HG03558 (cell line): ENCODE results near the gene B3GNT2.
"Not testable (repeated sequence)": the region's sequence is repeated elsewhere in the genome, so short reads cannot be mapped to it uniquely, and the experiment has no call there.

Experiments used
- ATAC-seq: cut with Tn5 transposase; IDR thresholded peaks from one replicate; pipeline ENCODE4 v1.9.1; 2021; ENCODE audit warnings: moderate number of reproducible peaks; ENCODE audit not compliant: unreplicated experiment; ENCODE audit errors: extremely low read depth

B3GNT2 gene

DNA sequence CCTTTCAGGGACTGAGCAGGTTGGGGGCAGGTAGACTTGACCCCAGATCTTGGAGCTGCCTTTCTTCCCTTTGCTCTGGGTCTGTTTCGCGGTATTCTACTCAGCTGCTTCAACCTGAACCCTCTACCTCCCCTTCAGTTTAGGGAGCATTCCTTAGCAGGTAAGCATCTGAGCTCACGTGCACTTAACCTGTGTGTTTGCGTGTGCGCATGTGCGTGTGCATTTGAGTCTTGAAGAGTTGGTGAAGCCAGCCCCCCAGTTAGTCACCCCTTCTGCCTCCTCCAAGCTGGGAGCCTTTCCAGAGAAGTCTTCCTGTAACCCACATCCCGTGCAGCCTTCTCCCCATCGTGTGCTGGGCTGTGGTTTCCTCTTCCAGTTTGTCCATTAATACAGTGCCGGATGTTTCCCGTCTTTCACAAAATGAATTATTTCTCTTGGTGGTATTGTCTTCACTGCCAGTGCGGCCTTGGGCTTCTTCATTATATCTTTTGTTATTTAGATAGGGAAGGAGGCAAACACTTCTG, 33.2 kb downstream of the B3GNT2 start:
- ATAC-seq, result no peak

DNA sequence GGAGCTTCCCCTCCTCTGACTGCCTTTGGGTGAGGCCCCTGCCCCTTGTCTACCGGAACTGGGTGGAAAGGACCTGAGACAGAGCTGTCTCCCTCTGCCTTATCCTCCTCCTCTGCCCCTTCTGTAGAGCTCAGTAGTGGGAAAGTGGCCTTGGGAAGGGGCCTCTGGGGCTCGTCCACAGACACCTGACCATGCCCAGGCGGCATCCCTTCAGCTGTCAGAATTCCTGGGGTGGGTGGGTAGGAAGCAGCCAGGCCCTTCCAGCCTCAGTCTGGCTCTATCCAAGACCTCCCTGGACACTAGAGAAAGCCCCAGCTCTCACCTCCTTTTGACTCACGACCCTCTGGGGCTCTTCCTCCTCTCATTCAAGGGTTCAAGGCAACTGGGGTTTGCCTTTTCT, 35.6 kb downstream of the B3GNT2 start:
- no peak for ATAC-seq

DNA sequence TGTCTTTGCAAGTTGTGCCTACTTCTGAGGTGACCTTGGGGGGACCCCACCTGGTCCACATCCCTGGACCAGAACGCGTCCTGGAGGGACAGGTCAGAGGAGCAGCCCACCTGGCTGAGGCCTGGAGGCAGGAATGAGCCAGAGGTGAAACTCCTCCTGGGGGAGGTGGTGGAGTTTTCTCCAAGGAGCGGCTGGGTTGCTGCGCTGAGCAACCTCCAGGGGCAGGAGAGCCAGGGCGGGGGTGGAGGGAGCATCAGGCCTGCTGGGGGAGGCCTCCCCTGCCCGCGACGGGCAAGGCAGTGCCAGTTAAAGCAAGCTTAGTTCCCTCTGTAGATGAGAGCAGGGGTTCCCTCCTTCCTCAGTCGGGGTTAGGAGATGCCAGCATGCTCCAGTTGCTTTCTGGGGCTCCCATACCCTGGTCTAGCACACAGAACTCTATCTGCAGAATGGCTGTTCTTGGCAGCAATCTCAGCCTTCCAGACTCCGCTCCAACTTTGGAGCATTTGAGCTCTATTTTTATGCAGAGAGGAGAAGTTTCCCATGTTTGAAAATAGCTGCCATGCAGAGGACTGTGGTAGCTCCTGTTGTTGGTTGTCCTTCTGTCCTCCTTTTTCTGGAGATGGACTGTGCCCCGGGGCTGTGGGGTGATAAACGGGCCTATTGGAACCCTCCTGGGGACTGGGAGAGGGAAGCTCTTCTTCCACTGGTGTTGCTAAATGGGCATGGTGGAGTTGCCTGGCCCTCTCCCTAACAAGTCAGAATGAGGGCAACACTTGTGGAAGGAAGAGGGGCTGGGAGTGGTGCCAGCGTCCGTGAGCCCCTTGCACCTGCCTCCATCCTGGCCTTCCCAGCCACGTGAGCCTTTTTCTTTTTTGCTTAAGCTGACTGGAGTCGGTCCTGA, 39.1 kb downstream of the B3GNT2 start:
- no peak for ATAC-seq

DNA sequence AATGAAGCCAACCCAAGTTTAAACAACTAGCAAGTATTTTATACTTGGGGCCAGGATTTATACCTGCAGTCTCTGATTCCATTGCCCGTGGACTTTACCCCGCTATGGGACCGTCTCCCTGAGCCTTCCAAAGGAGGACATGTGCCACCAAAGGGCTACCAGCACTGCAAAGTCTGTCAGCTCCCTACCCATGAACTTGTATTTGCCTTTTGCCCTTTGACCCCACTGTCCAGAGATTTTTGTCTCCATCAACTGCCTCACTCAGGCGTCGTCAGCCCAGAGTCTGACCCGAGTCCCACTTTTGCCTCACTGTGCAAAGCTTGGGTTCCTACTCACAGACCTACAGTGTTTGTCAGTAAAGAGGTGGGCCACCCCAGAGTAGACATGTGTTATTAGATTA, 40.6 kb downstream of the B3GNT2 start:
- ATAC-seq, result no peak

DNA sequence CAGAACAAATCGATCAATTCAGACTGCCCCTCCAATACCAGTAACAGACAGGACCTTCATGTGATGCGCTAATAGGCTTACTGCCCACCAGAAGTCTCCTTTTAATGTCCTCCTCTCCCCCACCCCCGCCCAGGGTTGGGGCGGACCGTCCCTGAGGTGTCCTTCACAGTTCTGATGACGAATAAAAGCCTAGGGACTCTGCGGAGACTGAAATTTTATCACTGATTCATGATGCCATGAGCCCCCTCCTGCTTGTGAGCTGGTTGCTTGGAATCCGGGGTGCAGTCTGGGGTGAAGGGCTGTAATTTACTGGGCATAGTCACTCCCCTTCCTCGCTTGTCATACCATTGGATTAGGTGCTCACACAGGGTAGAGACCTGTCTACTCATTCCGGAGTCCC, 42.3 kb downstream of the B3GNT2 start:
- ATAC-seq, result no peak

DNA sequence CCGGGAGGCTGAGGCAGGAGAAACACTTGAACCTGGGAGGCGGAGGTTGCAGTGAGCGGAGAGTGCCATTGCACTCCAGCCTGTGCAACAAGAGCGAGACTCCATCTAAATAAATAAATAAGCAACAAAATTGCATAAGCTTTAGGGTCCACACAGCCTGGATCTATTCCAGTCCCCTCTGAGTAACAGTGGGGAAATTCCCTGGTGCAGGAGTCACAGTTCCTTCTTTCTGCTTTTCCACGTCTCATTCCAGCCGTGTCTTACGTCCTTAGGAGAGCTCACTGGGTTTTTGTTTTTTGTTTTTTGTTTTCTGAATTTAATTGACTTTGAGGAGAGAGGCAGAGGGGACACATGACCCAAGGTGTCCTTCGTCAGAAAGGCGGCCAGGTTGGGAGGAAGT, 44.6 kb downstream of the B3GNT2 start:
- ATAC-seq, result no peak

DNA sequence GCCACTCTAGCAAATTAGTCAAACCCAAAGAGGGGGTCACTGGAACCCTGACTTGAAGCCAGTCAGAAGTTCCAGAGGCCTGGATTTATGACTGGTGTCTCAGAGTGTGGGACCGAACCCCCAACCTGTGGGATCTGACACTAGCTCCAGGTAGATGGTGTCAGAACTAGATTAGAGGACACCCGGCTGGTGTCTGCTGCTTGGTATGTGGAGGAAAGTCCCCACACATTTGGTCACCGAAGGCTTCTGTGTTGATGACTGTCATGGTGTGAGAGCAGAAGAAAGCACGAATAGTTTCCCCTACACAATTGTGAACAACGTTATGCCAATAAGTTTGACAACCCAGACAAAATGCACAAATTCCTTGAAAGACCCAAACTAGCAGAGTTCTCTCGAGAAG, 48.1 kb downstream of the B3GNT2 start:
- ATAC-seq, result no peak

DNA sequence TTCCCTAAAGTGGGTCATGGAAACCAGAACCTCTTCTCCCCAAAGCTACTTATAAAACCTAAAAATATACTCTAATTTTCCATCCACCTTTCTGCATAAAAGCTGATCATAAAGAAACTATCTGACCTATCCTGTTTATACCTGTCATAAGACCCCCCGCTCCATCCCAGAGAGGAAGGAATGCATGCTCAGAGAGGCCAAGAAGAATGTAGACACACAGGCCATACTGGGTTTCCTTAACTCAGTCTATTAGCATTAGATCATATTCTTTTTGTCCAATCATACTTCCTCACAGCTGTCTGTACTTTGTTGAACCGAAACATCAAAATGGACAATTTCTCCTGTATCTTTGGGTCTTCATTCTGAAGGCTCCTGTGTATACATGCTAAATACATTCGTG, 52.3 kb downstream of the B3GNT2 start:
- ATAC-seq, result no peak

DNA sequence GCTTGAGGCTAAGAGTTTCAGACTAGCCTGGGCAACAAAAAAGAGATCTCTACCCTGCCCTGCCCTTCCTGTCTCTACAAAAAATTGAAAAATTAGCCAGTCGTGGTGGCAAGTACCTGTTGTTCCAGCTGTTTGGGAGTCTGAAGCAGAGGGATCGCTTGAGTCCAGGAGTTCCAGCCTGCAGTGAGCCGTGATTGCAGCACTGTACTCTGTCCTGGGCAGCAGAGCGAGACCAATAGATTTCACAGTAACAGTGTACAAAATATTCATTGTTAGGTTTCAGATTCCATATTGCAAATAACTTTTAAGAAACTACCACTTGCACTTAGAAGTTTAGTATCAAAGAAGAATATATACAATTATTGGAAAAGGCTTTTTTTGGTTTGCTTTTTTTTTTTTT, 54.3 kb downstream of the B3GNT2 start:
- ATAC-seq, result no peak

DNA sequence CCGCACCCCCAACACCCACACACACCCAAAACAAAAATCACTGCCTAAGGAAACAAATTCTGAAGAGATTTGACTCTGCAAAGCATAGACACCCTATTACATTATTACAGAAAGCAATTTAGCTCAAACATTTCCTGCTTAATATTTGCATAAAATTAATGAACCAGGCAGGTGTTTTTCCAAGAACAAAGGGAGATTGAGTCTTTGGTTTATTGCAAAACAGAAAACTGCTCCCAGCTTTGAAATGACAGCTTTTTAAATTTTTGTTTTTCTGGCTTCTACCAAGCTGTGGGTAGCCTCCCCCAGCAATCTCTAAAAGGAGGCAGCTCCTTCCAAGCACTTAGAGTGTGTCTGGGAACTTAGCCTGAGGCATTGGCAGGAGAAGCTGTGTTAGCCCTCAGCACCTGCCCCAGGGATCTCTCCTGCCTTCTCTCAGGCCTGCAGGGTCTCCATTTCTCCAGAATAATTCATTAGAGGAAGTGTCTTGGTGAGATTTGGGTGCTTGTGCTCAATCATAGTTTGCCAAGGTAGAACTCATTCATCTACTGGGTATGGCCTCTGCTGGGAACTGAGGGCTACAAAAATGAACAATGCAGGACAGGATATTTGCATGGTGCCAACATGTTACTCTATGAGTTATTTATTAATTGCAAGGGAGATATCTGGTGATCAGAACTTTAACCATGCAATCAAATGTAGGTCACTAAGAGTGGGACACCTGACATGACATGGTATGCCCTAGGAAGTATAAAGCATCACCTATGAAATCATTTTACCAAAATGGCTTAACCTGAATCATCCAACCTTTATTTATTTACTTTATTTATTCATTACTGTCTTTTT, 58.7 kb downstream of the B3GNT2 start:
- no peak for ATAC-seq

DNA sequence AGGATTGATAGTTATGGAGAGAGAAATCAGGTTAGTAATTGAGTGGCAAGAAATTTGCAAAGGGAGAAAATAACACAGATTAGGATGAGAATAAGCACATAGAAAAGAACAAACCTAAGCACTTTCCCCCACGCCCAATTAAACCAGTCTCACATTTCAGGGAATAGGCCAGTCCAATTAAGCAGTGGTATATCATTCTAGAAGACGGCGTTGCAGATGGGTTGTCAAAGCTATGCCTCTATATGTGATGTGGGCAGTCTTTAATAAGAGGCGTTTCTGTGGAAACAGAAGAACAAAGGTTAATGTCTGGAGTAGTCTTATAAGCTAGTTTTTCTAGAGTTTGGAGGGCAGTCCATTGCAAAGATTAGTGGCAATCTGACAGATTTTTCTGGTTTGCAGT, 61.6 kb downstream of the B3GNT2 start:
- ATAC-seq, result no peak

DNA sequence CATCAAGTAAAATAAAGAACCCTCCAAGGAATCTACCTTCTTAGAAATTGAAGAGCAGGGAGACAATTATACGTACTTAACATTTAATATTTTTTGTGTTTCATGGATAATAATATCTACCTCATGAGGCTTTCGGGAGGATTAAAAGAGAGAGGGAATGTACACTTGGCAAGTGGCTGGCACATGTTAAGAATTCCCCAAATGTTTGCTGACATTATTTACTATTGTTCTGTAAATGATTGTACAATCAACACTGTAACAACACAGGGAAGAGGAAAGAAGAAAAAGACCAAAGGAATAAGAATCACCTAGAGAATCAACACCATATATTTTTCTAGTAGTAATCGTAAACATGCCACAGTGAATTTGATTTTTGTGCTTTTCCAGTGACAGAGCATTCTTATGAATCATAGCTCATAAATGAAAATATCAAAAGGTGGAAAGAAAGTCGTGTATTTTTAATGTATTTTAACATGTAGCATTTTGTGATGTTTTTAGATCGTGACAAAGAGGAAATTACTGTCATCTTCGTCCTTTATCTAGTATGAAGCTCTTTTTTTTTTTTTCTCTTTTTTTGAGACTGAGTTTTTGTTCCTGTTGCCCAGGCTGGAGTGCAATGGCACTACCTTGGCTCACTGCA, 67.3 kb downstream of the B3GNT2 start:
- ATAC-seq, result no peak

DNA sequence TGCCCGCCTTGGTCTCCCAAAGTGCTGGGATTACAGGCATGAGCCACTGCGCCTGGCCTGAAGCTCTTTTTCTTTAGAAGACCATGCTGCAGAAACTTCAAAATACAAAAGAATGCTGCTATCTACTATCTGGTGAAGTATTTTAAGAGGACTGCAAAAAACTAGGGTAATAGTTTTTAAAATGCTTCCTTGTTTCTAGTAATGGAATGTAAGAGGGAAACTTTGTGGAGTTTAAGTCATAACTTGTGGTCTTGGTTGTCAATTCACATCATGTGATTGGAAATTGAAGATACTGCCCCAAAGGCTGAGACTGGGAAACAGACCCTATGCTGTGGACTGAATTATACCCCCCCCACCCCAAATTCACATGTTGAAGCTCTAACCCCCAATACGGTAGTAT, 68.3 kb downstream of the B3GNT2 start:
- no peak for ATAC-seq

DNA sequence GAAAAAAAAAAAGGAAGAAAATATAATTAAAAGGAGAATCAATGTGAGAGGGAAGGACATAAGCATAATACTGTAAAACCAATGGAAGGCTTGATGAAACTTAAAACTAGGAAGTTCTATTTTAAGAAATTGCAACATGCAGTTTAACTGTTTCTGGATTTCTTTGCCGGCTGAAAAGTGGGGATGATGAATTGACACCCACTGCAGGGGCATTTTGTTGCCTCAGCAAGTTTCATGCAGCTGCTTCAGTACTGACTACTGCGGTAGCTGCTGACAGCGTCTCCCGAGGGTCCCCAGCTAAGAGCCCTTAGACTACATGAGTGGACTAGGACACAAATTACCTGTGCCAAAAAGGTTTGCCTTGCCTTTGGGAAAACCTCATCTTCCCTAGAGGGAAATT, 69.2 kb downstream of the B3GNT2 start:
- ATAC-seq, result no peak

DNA sequence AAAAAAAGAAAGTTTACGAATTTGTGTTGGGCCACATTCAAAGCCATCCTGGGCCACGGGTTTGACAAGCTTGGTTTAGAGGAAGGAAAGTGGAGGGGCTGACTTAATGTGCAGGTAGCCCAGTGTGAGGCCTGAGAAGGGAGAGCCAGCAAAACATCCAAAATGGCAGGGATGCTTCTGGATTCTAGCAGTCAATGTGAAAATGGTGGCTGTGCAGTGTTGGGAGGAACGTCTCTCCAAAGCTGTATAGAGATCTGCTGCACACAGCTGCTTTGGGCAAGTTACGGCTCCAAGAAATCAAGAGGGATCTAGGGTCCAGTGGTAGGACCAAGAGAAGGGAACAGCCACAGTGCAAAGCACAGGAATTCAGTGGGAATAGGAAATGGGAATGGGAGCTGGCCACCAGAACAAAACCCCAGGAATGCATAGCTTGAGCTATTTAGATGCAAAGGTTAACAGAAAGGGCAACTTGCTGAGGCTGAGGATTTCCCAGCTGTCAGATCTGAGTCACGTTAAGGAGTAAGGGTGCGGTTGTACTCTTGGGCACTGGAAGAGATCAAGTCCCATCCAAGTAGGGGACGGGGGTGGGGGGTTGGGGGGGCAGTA, 70.6 kb downstream of the B3GNT2 start:
- no peak for ATAC-seq

DNA sequence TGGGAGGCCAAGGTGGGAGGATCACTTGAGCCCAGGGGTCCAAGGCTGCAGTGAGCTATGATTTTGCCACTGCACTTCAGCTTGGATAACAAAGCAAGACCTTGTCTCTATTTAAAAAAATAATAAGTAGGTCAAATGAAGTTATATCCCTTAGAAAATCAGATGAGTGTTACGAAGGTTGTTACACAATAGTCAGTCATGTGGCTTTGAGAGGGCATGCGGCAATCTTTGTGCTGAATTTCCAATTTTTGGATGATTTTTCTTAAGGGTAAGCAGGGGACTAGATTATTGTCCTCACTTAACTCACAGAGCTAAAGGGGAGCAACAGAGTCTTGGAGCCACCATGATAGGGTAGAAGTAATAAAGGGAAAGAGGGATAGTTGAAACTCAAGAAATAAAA, 71.8 kb downstream of the B3GNT2 start:
- ATAC-seq, result no peak

DNA sequence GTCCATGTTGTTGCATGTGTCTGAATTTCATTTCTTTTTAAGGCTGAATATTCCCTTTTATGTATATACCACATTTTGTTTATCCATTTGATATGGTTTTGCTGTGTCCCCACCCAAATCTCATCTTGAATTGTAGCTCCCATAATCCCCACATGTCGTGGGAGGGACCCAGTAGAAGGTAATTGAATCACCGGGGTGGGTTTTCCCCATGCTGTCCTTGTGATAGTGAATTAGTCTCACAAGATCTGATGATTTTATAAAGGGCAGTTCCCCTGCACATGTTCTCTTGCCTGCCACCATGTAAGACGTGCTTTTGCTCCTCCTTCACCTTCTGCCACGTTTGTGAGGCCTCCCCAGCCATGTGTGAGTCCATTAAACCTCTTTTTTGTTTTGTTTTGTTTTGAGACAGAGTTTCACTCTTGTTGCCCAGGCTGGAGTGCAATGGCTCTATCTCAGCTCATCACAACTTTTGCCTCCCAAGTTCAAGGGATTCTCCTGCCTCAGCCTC, 72.8 kb downstream of the B3GNT2 start:
- ATAC-seq, result not testable (repeated sequence)

DNA sequence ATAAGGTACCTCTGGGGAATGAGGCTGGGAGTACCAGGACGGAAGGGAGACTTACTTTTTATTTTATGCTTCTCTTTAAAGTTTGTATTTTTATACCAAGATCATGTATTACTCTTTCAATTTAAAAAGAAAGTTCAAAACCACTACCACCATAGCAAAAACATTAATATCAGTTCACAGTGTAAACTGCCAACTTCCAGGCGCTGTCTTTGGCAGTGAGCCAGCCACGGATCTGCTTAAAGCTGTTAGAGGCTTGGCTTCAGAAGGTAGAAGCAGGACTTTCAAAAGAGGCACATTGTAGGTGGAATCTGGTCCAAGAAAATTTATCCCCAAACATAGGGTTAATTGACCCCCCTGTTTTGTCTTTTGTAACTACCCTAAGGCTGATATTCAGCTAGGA, 74.8 kb downstream of the B3GNT2 start:
- ATAC-seq, result no peak
